ENCODE results near the gene FLNB. TPM values are rescaled to one million over a fixed set of nuclear protein-coding genes. Genes with fewer than 3 reads are reported as not detected.

The FLNB gene
- total RNA-seq, 1 donor from 2014 or later, result 32.0 TPM

- no peak overlapping the region for H2AFZ ChIP-seq (replicated peaks)
- H3K27ac ChIP-seq, result no peak overlapping the region
- H3K79me2 ChIP-seq (ENCODE audit: low read depth), result no peaks in the 10 kb centered on the region
- peaks cover 7% of the 10 kb centered on the region for H3F3A ChIP-seq (ENCODE audit: low read depth)
- H3K4me3 ChIP-seq, result no peak overlapping the region
- peaks cover 9% of the 10 kb centered on the region for H3K27me3 ChIP-seq
- peaks cover 3% of the 10 kb centered on the region for H3K27me3 Mint-ChIP-seq (ENCODE audit: insufficient read depth, low read depth)
- no peak overlapping the region for H3K9ac ChIP-seq
- H3K4me1 Mint-ChIP-seq, result peaks cover 7% of the 10 kb centered on the region
- TF ChIP-seq CTCF (IDR thresholded peaks at IDR 0.05), result no peak
- no peak overlapping the region for H3K4me2 ChIP-seq
- H3K36me3 Mint-ChIP-seq, result no peaks in the 10 kb centered on the region
- no peak for DNase-seq (ENCODE audit: low spot score)
- H3K27ac Mint-ChIP-seq, result no peak overlapping the region
- H4K20me1 ChIP-seq (ENCODE audit: low read depth), result peaks cover 4% of the 10 kb centered on the region
- H3K9me3 Mint-ChIP-seq, result no peaks in the 10 kb centered on the region
- H3K36me3 ChIP-seq, result no peaks in the 10 kb centered on the region
- no peak overlapping the region for H3K4me3 Mint-ChIP-seq
- H3K4me1 ChIP-seq, result peaks cover 3% of the 10 kb centered on the region
- no peaks in the 10 kb centered on the region for H3K9me3 ChIP-seq (ENCODE audit: low read depth)
Observed at GRCh38 chr3:58215317-58216025, 207.2 kb downstream of the FLNB start.

GRCh38 chr3:58216496-58217195 is 208.4 kb downstream of the FLNB start:
- Histone ChIP-seq H3K79me2 (ENCODE audit: low read depth) (no peaks in the 10 kb centered on the region), H3F3A (ENCODE audit: low read depth) (peaks cover 7% of the 10 kb centered on the region), H3K27me3 (peaks cover 11% of the 10 kb centered on the region), H2AFZ (replicated peaks) (no peak overlapping the region), H4K20me1 (ENCODE audit: low read depth) (peaks cover 4% of the 10 kb centered on the region), H3K9ac (no peak overlapping the region), H3K27ac (no peak overlapping the region), H3K4me3 (no peak overlapping the region), H3K36me3 (no peaks in the 10 kb centered on the region), H3K4me1 (peaks cover 3% of the 10 kb centered on the region), H3K4me2 (peak overlapping the region; percentile 21), H3K9me3 (ENCODE audit: low read depth) (no peaks in the 10 kb centered on the region)
- H3K27ac Mint-ChIP-seq, result no peak overlapping the region
- DNase-seq (ENCODE audit: low spot score), result peak; percentile 66
- H3K27me3 Mint-ChIP-seq (ENCODE audit: insufficient read depth, low read depth), result peaks cover 7% of the 10 kb centered on the region
- H3K9me3 Mint-ChIP-seq, result no peaks in the 10 kb centered on the region
- TF ChIP-seq CTCF (IDR thresholded peaks at IDR 0.05) (no peak), EZH2 (IDR thresholded peaks at IDR 0.05) (no peak), EZH2phosphoT487 (IDR thresholded peaks at IDR 0.05) (peak; percentile 41)
- H3K4me1 Mint-ChIP-seq, result peaks cover 7% of the 10 kb centered on the region
- no peak overlapping the region for H3K4me3 Mint-ChIP-seq
- no peaks in the 10 kb centered on the region for H3K36me3 Mint-ChIP-seq

- Mint-ChIP-seq H3K4me1 (peaks cover 7% of the 10 kb centered on the region), H3K4me3 (no peak overlapping the region), H3K36me3 (no peaks in the 10 kb centered on the region), H3K27ac (no peak overlapping the region), H3K9me3 (no peaks in the 10 kb centered on the region), H3K27me3 (ENCODE audit: insufficient read depth, low read depth) (peaks cover 7% of the 10 kb centered on the region)
- Histone ChIP-seq H3K27ac (no peak overlapping the region), H3K36me3 (no peaks in the 10 kb centered on the region), H3K4me1 (peaks cover 3% of the 10 kb centered on the region), H3K4me3 (no peak overlapping the region), H3K79me2 (ENCODE audit: low read depth) (no peaks in the 10 kb centered on the region), H3K27me3 (peaks cover 11% of the 10 kb centered on the region), H3K9ac (no peak overlapping the region), H2AFZ (replicated peaks) (no peak overlapping the region), H3K9me3 (ENCODE audit: low read depth) (no peaks in the 10 kb centered on the region), H3F3A (ENCODE audit: low read depth) (peaks cover 7% of the 10 kb centered on the region), H3K4me2 (peak overlapping the region; percentile 59), H4K20me1 (ENCODE audit: low read depth) (peaks cover 4% of the 10 kb centered on the region)
- DNase-seq (ENCODE audit: low spot score), result peak; percentile 90
- TF ChIP-seq EZH2phosphoT487 (IDR thresholded peaks at IDR 0.05) (peak; percentile 7), EZH2 (IDR thresholded peaks at IDR 0.05) (no peak), CTCF (IDR thresholded peaks at IDR 0.05) (peak; percentile 77)
Observed at GRCh38 chr3:58217209-58217811, 209.1 kb downstream of the FLNB start.
